Tracheal epithelial cell (primary cell): ENCODE results near the gene SPHKAP. TPM values are rescaled to one million over a fixed set of nuclear protein-coding genes. Genes with fewer than 3 reads are reported as not detected.

Source experiments
- total RNA-seq: library from RNA; depleted of rRNA; stranded (reverse); fragments of >200 nt; gene quantifications from 2 replicates; pipeline ENCODE4 v1.2.1, GENCODE V29; 2014

The SPHKAP gene
- not detected in 2 replicates for total RNA-seq

GRCh38 chr2:228181098-228182019, at the start of gene SPHKAP:
TSS of gene SPHKAP (minus strand) at chr2:228181687. CDS start at chr2:228181598, 89 bp downstream.

